ENCODE results near the gene CDK5R1. TPM values are rescaled to one million over a fixed set of nuclear protein-coding genes. Genes with fewer than 3 reads are reported as not detected.

CDK5R1 gene
- total and polyA plus RNA-seq, 2 donors (not counting 3 experiments of a cell fraction or from before 2014, with no cell fraction given), result 1.6 to 3.9 TPM

DNA sequence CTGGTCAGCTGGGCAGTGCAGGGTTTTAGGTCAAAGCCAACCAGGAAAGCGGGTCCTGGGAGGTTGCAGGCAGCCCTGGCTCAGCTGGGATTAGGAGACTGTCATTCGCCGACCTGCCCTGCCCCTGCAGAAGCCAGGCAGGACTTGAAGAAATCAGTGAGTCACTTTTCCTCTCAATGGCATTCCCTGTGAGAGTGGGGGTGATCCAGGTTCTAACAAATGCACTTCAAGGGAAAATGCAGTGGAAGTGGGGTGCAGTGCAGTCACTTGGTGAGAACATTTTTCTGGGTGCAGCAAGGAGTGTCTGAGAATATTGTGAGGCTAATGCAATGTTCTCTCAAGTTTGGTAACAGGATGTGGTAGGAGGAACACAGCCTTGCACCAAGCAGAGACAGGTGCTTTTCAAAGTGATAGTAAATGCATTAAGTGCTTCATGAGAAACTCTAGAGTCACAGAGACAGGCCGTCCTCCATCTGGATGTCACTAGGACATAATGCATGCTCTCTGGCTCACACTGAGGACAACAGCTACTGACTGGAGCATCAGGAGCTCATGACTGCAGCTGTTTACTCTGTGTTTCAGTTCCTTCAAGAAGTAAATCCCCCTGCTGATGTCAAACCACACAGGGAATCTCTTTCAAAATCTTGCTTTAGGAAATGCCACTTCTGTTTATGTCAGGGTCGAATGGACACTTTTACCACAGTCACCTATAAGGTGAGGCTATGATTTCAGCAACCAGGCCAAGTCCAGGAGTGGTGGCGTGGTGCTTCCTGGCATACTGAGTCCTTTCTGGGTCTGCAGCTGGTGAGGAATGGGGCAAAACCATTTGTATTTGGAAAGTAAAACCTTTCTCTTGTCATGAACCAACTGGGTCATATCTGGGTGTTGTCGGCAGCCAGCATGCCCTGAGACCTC, 16.7 kb downstream of the CDK5R1 start:
- Histone ChIP-seq H3K9me1 (replicated peaks; ENCODE audit: control insufficient read depth, extremely low read depth, insufficient read depth, low read length) (no peaks in the 10 kb centered on the region), H2AFZ (ENCODE audit: low read depth, low read length) (no peak overlapping the region), H4K20me1 (replicated peaks; ENCODE audit: control insufficient read depth, extremely low read depth, insufficient read depth, low read length) (no peaks in the 10 kb centered on the region), H3K27me3 (ENCODE audit: control insufficient read depth in 2 of 2, insufficient read depth in 2 of 2, low read length in 2 of 2) (no peaks in the 10 kb centered on the region), H3K36me3 (ENCODE audit: control insufficient read depth in 2 of 2, extremely low read depth in 1 of 2, insufficient read depth in 2 of 2, low read length in 2 of 2) (no peaks in the 10 kb centered on the region), H3K79me2 (ENCODE audit: control insufficient read depth, insufficient read depth, low read length) (no peaks in the 10 kb centered on the region), H3K4me3 (replicated peaks in 1 of 3; ENCODE audit: insufficient read depth in 1 of 3, low read depth in 1 of 3, low read length in 3 of 3) (no peak overlapping the region), H3K4me2 (ENCODE audit: insufficient read depth, low read length) (no peak overlapping the region), H3K9ac (replicated peaks; ENCODE audit: extremely low read depth, insufficient read depth, low read length) (no peak overlapping the region), H3K9me3 (replicated peaks; ENCODE audit: control insufficient read depth, insufficient read depth, low read length) (no peaks in the 10 kb centered on the region), H3K27ac (ENCODE audit: insufficient read depth, low read depth, low read length) (no peak overlapping the region), H3K4me1 (ENCODE audit: control insufficient read depth, extremely low read depth, insufficient read depth, low read length) (peaks cover 7% of the 10 kb centered on the region)
- no TSS peak for BruUV-seq (replicated peaks)
- CTCF ChIA-PET, result no interaction called here
- DNase-seq (ENCODE audit: low read depth, low spot score) (peak; percentile 35), FAIRE-seq (peak; percentile 87)
- intact Hi-C loops (cut with micrococcal nuclease) (no loop called here), dilution Hi-C loops (cut with MboI; ENCODE audit: extremely low pct_ligation_motif_present, low sequenced_read_pairs) (no loop called here)
- TF ChIP-seq, protein P1, sequence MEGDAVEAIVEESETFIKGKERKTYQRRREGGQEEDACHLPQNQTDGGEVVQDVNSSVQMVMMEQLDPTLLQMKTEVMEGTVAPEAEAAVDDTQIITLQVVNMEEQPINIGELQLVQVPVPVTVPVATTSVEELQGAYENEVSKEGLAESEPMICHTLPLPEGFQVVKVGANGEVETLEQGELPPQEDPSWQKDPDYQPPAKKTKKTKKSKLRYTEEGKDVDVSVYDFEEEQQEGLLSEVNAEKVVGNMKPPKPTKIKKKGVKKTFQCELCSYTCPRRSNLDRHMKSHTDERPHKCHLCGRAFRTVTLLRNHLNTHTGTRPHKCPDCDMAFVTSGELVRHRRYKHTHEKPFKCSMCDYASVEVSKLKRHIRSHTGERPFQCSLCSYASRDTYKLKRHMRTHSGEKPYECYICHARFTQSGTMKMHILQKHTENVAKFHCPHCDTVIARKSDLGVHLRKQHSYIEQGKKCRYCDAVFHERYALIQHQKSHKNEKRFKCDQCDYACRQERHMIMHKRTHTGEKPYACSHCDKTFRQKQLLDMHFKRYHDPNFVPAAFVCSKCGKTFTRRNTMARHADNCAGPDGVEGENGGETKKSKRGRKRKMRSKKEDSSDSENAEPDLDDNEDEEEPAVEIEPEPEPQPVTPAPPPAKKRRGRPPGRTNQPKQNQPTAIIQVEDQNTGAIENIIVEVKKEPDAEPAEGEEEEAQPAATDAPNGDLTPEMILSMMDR (IDR thresholded peaks at IDR 0.05; ENCODE audit: extremely low read depth in 1 of 2, insufficient read depth in 1 of 2, low read depth in 1 of 2, low read length in 2 of 2), result no peak
- TF ChIP-seq FOS (IDR thresholded peaks at IDR 0.05; ENCODE audit: borderline replicate concordance, insufficient read depth, low read length), result peak; percentile 48
- POLR2A ChIA-PET, result interaction anchor here (0.6 kb wide), 1 partner anchor 241 kb away, joined by 3 read pairs; no protein-coding TSS in a partner anchor

Data from endothelial cell of umbilical vein (primary cell).